GM12878 (cell line): Measurements from ENCODE around the gene CREBZF. TPM values are rescaled to one million over a fixed set of nuclear protein-coding genes. Genes with fewer than 3 reads are reported as not detected.

ENCODE experiments used
- ATAC-seq: fragments of 200-7000 bp; cut with Tn5 transposase; 3 replicates; pipeline ENCODE4 v1.9.1; 2020; ENCODE audit warnings: mild to moderate bottlenecking, moderate library complexity
- BruUV-seq: library from RNA; stranded (reverse); fragments of 400-500 nt; replicated peaks from 2 replicates; lab custom pipeline; 2021; lab: Mats Ljungman, UMichigan
- CTCF ChIA-PET: fragments of 300-600 bp; sonication (Branson Sonifier 250); formaldehyde crosslinking; extraction: SDS; loops from one replicate; lab custom pipeline; 2021; ENCODE audit warnings: inconsistent platforms; lab: Yijun Ruan, JAX
- POLR2A ChIA-PET: fragments of 350-600 bp; formaldehyde crosslinking; extraction: SDS; loops from one replicate; lab custom pipeline; 2021; ENCODE audit warnings: inconsistent platforms; lab: Charles Lee
- RAD21 ChIA-PET: fragments of 300-600 bp; sonication (Branson Sonifier 250); formaldehyde crosslinking; loops from one replicate; lab custom pipeline; 2023; ENCODE audit warnings: antibody characterized with exemption; ENCODE audit not compliant: unreplicated experiment; lab: Charles Lee
- SMC1A ChIA-PET: fragments of 300-600 bp; sonication (Branson Sonifier 250); formaldehyde crosslinking; loops from one replicate; lab custom pipeline; 2023; ENCODE audit not compliant: unreplicated experiment, uncharacterized antibody; lab: Charles Lee
- DNase-seq: peaks from one replicate; pipeline ENCODE4 v3.0.0-alpha.2; 2011; ENCODE audit warnings: low read depth, low spot score
- FAIRE-seq: peaks from 3 replicates; lab custom pipeline; 2011; peaks lifted over from hg19 to GRCh38; lab: Jason Lieb, UNC
- H2AFZ ChIP-seq: 2 replicates; pipeline ENCODE4 v1.6.0; 2011; ENCODE audit warnings: low read depth, low read length, control low read depth; ENCODE audit not compliant: control insufficient read depth
- H3K27ac ChIP-seq: 2 replicates; pipeline ENCODE4 v1.5.1; 2011; ENCODE audit warnings: control low read depth; ENCODE audit not compliant: control insufficient read depth, insufficient read depth
- H3K27me3 ChIP-seq, 2 experiments: replicated peaks in 1 of 2; 2 replicates each; pipeline versions ENCODE4 v1.6.0 to v1.6.1; 2011; ENCODE audit warnings: low read length in 1 of 2; ENCODE audit not compliant: control insufficient read depth in 2 of 2, insufficient read depth in 2 of 2
- H3K36me3 ChIP-seq, 2 experiments: 2 replicates each; pipeline ENCODE4 v1.5.1; 2011; ENCODE audit warnings: low read length in 1 of 2; ENCODE audit not compliant: control insufficient read depth in 2 of 2, insufficient read depth in 2 of 2
- H3K4me1 ChIP-seq: 2 replicates; pipeline ENCODE4 v1.6.1; 2011; ENCODE audit warnings: mild to moderate bottlenecking, low read length, moderate library complexity, mixed read lengths; ENCODE audit not compliant: control insufficient read depth, insufficient read depth
- H3K4me2 ChIP-seq: 2 replicates; pipeline ENCODE4 v1.6.0; 2011; ENCODE audit warnings: control low read depth; ENCODE audit not compliant: control insufficient read depth, insufficient read depth
- H3K4me3 ChIP-seq: fragments of 200-600 bp; sonication (generic); 2 replicates; pipeline ENCODE4 v1.5.1; 2016
- H3K79me2 ChIP-seq: 2 replicates; pipeline ENCODE4 v1.6.0; 2011; ENCODE audit warnings: low read length; ENCODE audit not compliant: control insufficient read depth, insufficient read depth
- H3K9ac ChIP-seq: 2 replicates; pipeline ENCODE4 v1.8.0; 2011; ENCODE audit warnings: low read length, control low read depth, mixed read lengths; ENCODE audit not compliant: control insufficient read depth, insufficient read depth
- H3K9me3 ChIP-seq: replicated peaks from 3 replicates; pipeline ENCODE4 v1.5.1; 2011; ENCODE audit warnings: mild to moderate bottlenecking, low read length; ENCODE audit not compliant: control insufficient read depth, insufficient read depth
- H4K20me1 ChIP-seq: 2 replicates; pipeline ENCODE4 v1.6.0; 2011; ENCODE audit not compliant: control insufficient read depth, insufficient read depth
- ATF2 ChIP-seq: IDR thresholded peaks from 2 replicates; pipeline ENCODE4 v1.6.1; 2012; ENCODE audit warnings: low read length, inconsistent platforms
- BRCA1 ChIP-seq: IDR thresholded peaks from 2 replicates; pipeline ENCODE4 v1.6.1; 2011; ENCODE audit warnings: low read depth, low read length, improper control_type of control experiment
- IRF5 ChIP-seq: fragments of 450-650 bp; IDR thresholded peaks from 2 replicates; pipeline ENCODE4 v1.6.1; 2017; ENCODE audit warnings: borderline replicate concordance
- KLF5 ChIP-seq: fragments of 450-650 bp; IDR thresholded peaks from 2 replicates; pipeline ENCODE4 v1.6.1; 2014; ENCODE audit warnings: mild to moderate bottlenecking; ENCODE audit not compliant: partially characterized antibody
- LARP7 ChIP-seq: fragments of 450-650 bp; IDR thresholded peaks from 2 replicates; pipeline ENCODE4 v1.6.1; 2017; ENCODE audit warnings: mild to moderate bottlenecking
- MYB ChIP-seq: fragments of 150-350 bp; IDR thresholded peaks from 2 replicates; pipeline ENCODE4 v1.6.1; 2014; ENCODE audit warnings: mild to moderate bottlenecking, low read depth, low read length, borderline replicate concordance
- PAX5 ChIP-seq: IDR thresholded peaks from 2 replicates; pipeline ENCODE4 v1.6.1; 2011; ENCODE audit warnings: low read depth, low read length, borderline replicate concordance
- PML ChIP-seq: IDR thresholded peaks from 2 replicates; pipeline ENCODE4 v1.6.1; 2012; ENCODE audit warnings: low read length, inconsistent platforms
- POLR2A ChIP-seq: IDR thresholded peaks from 2 replicates; pipeline ENCODE4 v1.6.1; 2011; ENCODE audit warnings: low read depth, mild to moderate bottlenecking, low read length
- POLR2AphosphoS2 ChIP-seq: IDR thresholded peaks from 2 replicates; pipeline ENCODE4 v1.6.1; 2011; ENCODE audit warnings: low read depth, mild to moderate bottlenecking, low read length, improper control_type of control experiment, moderate library complexity
- REST ChIP-seq: IDR thresholded peaks from 2 replicates; pipeline ENCODE4 v1.6.1; 2012; ENCODE audit warnings: mild to moderate bottlenecking, low read depth, low read length
- SRF ChIP-seq, 2 experiments: IDR thresholded peaks; 2 replicates each; pipeline ENCODE4 v1.6.1; 2011; ENCODE audit warnings: low read depth in 2 of 2, low read length in 2 of 2, mild to moderate bottlenecking in 1 of 2, moderate library complexity in 1 of 2
- SUPT20H ChIP-seq: IDR thresholded peaks from 2 replicates; pipeline ENCODE4 v1.6.1; 2011; ENCODE audit warnings: low read depth, mild to moderate bottlenecking, low read length, moderate library complexity, borderline replicate concordance; ENCODE audit not compliant: control insufficient read depth
- TCF3 ChIP-seq: IDR thresholded peaks from 2 replicates; pipeline ENCODE4 v1.6.1; 2012; ENCODE audit warnings: low read depth, mild to moderate bottlenecking, low read length, borderline replicate concordance; ENCODE audit not compliant: insufficient read depth
- WRNIP1 ChIP-seq: IDR thresholded peaks from 2 replicates; pipeline ENCODE4 v1.6.1; 2011; ENCODE audit warnings: low read depth, low read length, improper control_type of control experiment, borderline replicate concordance
- ZNF207 ChIP-seq: fragments of 450-650 bp; IDR thresholded peaks from 2 replicates; pipeline ENCODE4 v1.6.1; 2014; ENCODE audit warnings: antibody characterized with exemption, mild to moderate bottlenecking, borderline replicate concordance
- WGBS: methylation state at CpG from one replicate; pipeline ENCODE4 v1.1.6; 2016; ENCODE audit warnings: low lambda C conversion rate; ENCODE audit not compliant: insufficient replicate concordance, insufficient coverage; ENCODE audit errors: missing lambda C conversion rate; 5-methylcytosine and 5-hydroxymethylcytosine counted together
- in situ Hi-C: fragments of 300-500 bp; cut with MboI; formaldehyde crosslinking; loops from 9 replicates; pipeline ENCODE4 v1.14.3; 2018; ENCODE audit warnings: mixed read lengths
- intact Hi-C: fragments of 100-400 bp; cut with micrococcal nuclease; formaldehyde crosslinking; loops from one replicate; pipeline ENCODE4 v1.14.2; 2022; ENCODE audit not compliant: unreplicated experiment
- polyA plus RNA-seq, 11 experiments: library from polyadenylated mRNA; depleted of rRNA in 4 of 11; unstranded in 6 of 11; stranded (reverse) in 5 of 11; fragments of >200 nt; fragmentation: Nextera tagmentation in 4 of 11; fragmentation: Illumina TruSeq in 1 of 11; extraction: Ambion mirVana in 4 of 11; extraction: Trizol in 1 of 11; gene quantifications; 1 replicate in 1 of 11; 2 replicates in 10 of 11; pipeline versions ENCODE4 v1.2.1 to v1.2.3, GENCODE V29; 2011 to 2016; ENCODE audit warnings: inconsistent platforms in 2 of 11, missing spikeins in 2 of 11, low read depth in 1 of 11
- total RNA-seq, 4 experiments: library from RNA; depleted of rRNA in 3 of 4; stranded (reverse); fragments of >200 nt in 3 of 4; fragmentation: Illumina TruSeq in 1 of 4; extraction: Trizol in 1 of 4; gene quantifications; 2 replicates each; pipeline versions ENCODE4 v1.2.1 to v1.2.3, GENCODE V29; 2013 to 2021
- TF ChIP-seq, protein P1 (sequence below): fragments of 450-650 bp; IDR thresholded peaks from 2 replicates; pipeline ENCODE4 v1.6.1; 2018; ENCODE audit warnings: borderline replicate concordance, mild to moderate bottlenecking; ENCODE audit not compliant: partially characterized antibody

CREBZF gene
- total and polyA plus RNA-seq, 10 of the 15 experiments (the other 5 are each of a cell fraction or from before 2014, with no cell fraction given): 11.1 to 51.2 (median 34.1) TPM

DNA sequence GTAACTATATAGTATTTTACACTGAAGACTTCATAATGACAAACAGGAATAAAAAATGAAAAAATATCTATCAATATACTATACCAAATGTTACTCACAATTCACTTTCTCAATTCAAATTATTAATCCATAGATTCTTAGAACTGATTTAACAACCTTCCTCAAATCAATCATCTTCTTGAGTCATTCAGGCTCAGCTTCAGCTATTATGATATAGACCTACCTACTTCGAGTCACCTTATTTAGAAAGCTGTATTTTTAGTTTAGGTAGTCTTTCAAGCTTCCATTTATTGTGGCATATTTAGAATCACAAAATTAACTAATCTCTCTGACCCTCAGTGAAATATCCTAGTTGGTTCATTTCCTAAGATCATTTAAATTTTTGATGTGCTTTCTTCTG lies 8.2 kb downstream of the CREBZF start:
- FAIRE-seq: no peak
- TF ChIP-seq TCF3 (no peak), ZNF207 (no peak), REST (no peak), PML (no peak), ATF2 (no peak), MYB (no peak), POLR2A (no peak), PAX5 (no peak), POLR2AphosphoS2 (no peak), LARP7 (no peak), KLF5 (no peak), SRF (IDR thresholded peaks at IDR 0.05; ENCODE audit: low read depth in 2 of 2, low read length in 2 of 2) (no peak), BRCA1 (no peak), IRF5 (no peak), WRNIP1 (no peak), SUPT20H (no peak)
- TF ChIP-seq, protein P1, sequence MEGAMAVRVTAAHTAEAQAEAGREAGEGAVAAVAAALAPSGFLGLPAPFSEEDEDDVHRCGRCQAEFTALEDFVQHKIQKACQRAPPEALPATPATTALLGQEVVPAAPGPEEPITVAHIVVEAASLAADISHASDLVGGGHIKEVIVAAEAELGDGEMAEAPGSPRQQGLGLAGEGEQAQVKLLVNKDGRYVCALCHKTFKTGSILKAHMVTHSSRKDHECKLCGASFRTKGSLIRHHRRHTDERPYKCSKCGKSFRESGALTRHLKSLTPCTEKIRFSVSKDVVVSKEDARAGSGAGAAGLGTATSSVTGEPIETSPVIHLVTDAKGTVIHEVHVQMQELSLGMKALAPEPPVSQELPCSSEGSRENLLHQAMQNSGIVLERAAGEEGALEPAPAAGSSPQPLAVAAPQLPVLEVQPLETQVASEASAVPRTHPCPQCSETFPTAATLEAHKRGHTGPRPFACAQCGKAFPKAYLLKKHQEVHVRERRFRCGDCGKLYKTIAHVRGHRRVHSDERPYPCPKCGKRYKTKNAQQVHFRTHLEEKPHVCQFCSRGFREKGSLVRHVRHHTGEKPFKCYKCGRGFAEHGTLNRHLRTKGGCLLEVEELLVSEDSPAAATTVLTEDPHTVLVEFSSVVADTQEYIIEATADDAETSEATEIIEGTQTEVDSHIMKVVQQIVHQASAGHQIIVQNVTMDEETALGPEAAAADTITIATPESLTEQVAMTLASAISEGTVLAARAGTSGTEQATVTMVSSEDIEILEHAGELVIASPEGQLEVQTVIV: no peak

More for the DNA sequence above, 8.2 kb downstream of the CREBZF start:
- peaks cover 39% of the 10 kb centered on the region for H3K79me2 ChIP-seq
- RAD21 ChIA-PET: no interaction called here
- SMC1A ChIA-PET: interaction anchor here (0.6 to 1.3 kb wide), 3 partner anchors 9 to 38 kb away, joined by 3 read pairs; partner anchors contain the start of genes TMEM126A and TMEM126B
- BruUV-seq: no TSS peak
- H3K4me3 ChIP-seq: no peak overlapping the region
- in situ Hi-C loops (no loop called here), intact Hi-C loops (no loop called here)
- no peak for ATAC-seq
- H3K36me3 ChIP-seq: peaks cover 0 to 15% of the 10 kb centered on the region in 2 experiments; a peak in 2 of 4 replicates
- H3K4me2 ChIP-seq: no peak overlapping the region
- no peaks in the 10 kb centered on the region for H3K27me3 ChIP-seq
- no peak overlapping the region for H2AFZ ChIP-seq
- H3K9ac ChIP-seq: no peak overlapping the region
- CTCF ChIA-PET: no interaction called here
- H3K9me3 ChIP-seq: no peaks in the 10 kb centered on the region
- H4K20me1 ChIP-seq: no peaks in the 10 kb centered on the region
- POLR2A ChIA-PET: interaction anchor here (1.1 to 1.5 kb wide), 2 partner anchors 8 to 29 kb away, joined by 4 read pairs; partner anchors contain the start of gene TMEM126B
- WGBS: 33% methylated on average over 1 of the region's 1 CpG
- no peaks in the 10 kb centered on the region for H3K4me1 ChIP-seq
- no peak overlapping the region for H3K27ac ChIP-seq
- DNase-seq: no peak
